Measurements from ENCODE around the gene GDF2. TPM values are rescaled to one million over a fixed set of nuclear protein-coding genes. Genes with fewer than 3 reads are reported as not detected.

GDF2 gene
- total RNA-seq, 1 experiment from 2014 or later, result not detected

- no peak overlapping the region for H2AFZ ChIP-seq (ENCODE audit: low read length)
- no peak for TF ChIP-seq CTCF (conservative IDR thresholded peaks at IDR 0.05)
- WGBS (ENCODE audit: extremely low coverage, insufficient read length, low lambda C conversion rate), result no CpG with 5 or more reads among the region's 13 CpGs
- H2BK120ac ChIP-seq (ENCODE audit: low read depth, low read length, poor library complexity, severe bottlenecking), result no peak overlapping the region
- no peak overlapping the region for H4K8ac ChIP-seq (replicated peaks; ENCODE audit: insufficient read length, low read depth, low read length)
- H2BK15ac ChIP-seq (ENCODE audit: low read depth, low read length), result no peak overlapping the region
- H3K4me1 ChIP-seq (ENCODE audit: insufficient read depth, low read length), result no peaks in the 10 kb centered on the region; the same call in 1 of the 2 replicates
- Mint-ChIP-seq H3K36me3 (ENCODE audit: insufficient read depth in 1 of 3, low read depth in 3 of 3) (no peaks in the 10 kb centered on the region), H3K4me3 (no peak overlapping the region), H3K27me3 (ENCODE audit: low read depth) (no peaks in the 10 kb centered on the region; the same call in 1 of the 2 replicates), H3K9me3 (no peaks in the 10 kb centered on the region), H3K4me1 (peaks cover 13 to 14% of the 10 kb centered on the region in 2 experiments), H3K27ac (no peak overlapping the region)
- no peak overlapping the region for H4K91ac ChIP-seq (ENCODE audit: insufficient read length, low read depth, low read length)
- no peak overlapping the region for H3K27ac ChIP-seq (ENCODE audit: insufficient read length, low read depth, low read length)
- H2BK5ac ChIP-seq (ENCODE audit: insufficient read length, low read length), result no peak overlapping the region
- no peak overlapping the region for H4K5ac ChIP-seq (ENCODE audit: insufficient read length, low read depth, low read length)
- H2AK5ac ChIP-seq (ENCODE audit: insufficient read length, low read length), result no peak overlapping the region
- H3K23ac ChIP-seq (ENCODE audit: insufficient read length, low read depth, low read length), result no peak overlapping the region
- DNase-seq, result no peak
- H3K18ac ChIP-seq (ENCODE audit: insufficient read length, low read depth, low read length), result no peak overlapping the region
- H3K56ac ChIP-seq (ENCODE audit: insufficient read length, low read depth, low read length), result no peak overlapping the region
- no peak overlapping the region for H3K4me2 ChIP-seq (ENCODE audit: insufficient read depth, insufficient read length, low read length)
- H3K23me2 ChIP-seq (ENCODE audit: insufficient read length, low read depth, low read length, poor library complexity, severe bottlenecking), result no peaks in the 10 kb centered on the region
- H3K79me1 ChIP-seq (ENCODE audit: insufficient read depth, low read depth, low read length, poor library complexity, severe bottlenecking), result no peaks in the 10 kb centered on the region
- H2BK20ac ChIP-seq (ENCODE audit: low read depth, low read length, poor library complexity, severe bottlenecking), result no peak overlapping the region
- H2BK12ac ChIP-seq (ENCODE audit: insufficient read length, low read depth, low read length), result no peak overlapping the region
- no peaks in the 10 kb centered on the region for H3K79me2 ChIP-seq (ENCODE audit: insufficient read depth, low read length)
- H3K9ac ChIP-seq (ENCODE audit: extremely low read depth, insufficient read length, low read length), result no peak overlapping the region
- no peaks in the 10 kb centered on the region for H3K27me3 ChIP-seq (ENCODE audit: insufficient read depth, low read length)
- H3K14ac ChIP-seq (ENCODE audit: insufficient read depth, low read length), result no peak overlapping the region
- no peaks in the 10 kb centered on the region for H4K20me1 ChIP-seq (ENCODE audit: control insufficient read depth, insufficient read depth, insufficient read length)
- no peaks in the 10 kb centered on the region for H3K9me3 ChIP-seq (ENCODE audit: control insufficient read depth, low read depth, low read length)
- no peak overlapping the region for H3T11ph ChIP-seq (ENCODE audit: low read length)
- no peak overlapping the region for H3K4ac ChIP-seq (ENCODE audit: low read depth, low read length)
These were observed 23.0 kb downstream of the GDF2 start for GRCh38 chr10:47344996-47345870.
